Breast epithelium (tissue), 4 donors: ENCODE results near the gene HES3. TPM values are rescaled to one million over a fixed set of nuclear protein-coding genes. Genes with fewer than 3 reads are reported as not detected.

Experiments
- DNase-seq, 2 donors: peaks; one replicate each; pipeline ENCODE4 v3.0.0-alpha.2; 2019; ENCODE audit warnings: low spot score in 2 of 2
- H3K27ac ChIP-seq, 2 donors: fragments of 200-600 bp; sonication (generic) in 1 of 2; one replicate each; pipeline ENCODE4 v1.5.1; 2016 to 2019; ENCODE audit warnings: mild to moderate bottlenecking in 1 of 2
- H3K27me3 ChIP-seq, 2 donors: fragments of 200-600 bp; sonication (generic) in 1 of 2; one replicate each; pipeline versions ENCODE4 v1.5.1 to v1.6.0; 2017 to 2019; ENCODE audit warnings: control low read depth in 1 of 2, mild to moderate bottlenecking in 1 of 2
- H3K36me3 ChIP-seq: fragments of 200-600 bp; one replicate; pipeline ENCODE4 v1.5.1; 2019
- H3K4me1 ChIP-seq, 2 donors: fragments of 200-600 bp; sonication (generic); one replicate each; pipeline ENCODE4 v1.5.1; 2016 to 2019; ENCODE audit warnings: control low read depth in 1 of 2
- H3K4me3 ChIP-seq, 3 donors: fragments of 200-600 bp; sonication (generic); 1 replicate in 2 of 3; 2 replicates in 1 of 3; pipeline ENCODE4 v1.5.1; 2016 to 2019; ENCODE audit warnings: mild to moderate bottlenecking in 3 of 3, moderate library complexity in 2 of 3
- H3K9me3 ChIP-seq, 2 donors: fragments of 200-600 bp; sonication (generic) in 1 of 2; one replicate each; pipeline ENCODE4 v1.5.1; 2016 to 2019; ENCODE audit warnings: control low read depth in 1 of 2
- CTCF ChIP-seq, 3 donors: fragments of 450-650 bp; IDR thresholded peaks; one replicate each; pipeline ENCODE4 v1.5.1; 2016 to 2017; ENCODE audit warnings: antibody characterized with exemption in 3 of 3, mild to moderate bottlenecking in 3 of 3, moderate library complexity in 3 of 3
- POLR2A ChIP-seq: fragments of 450-650 bp; IDR thresholded peaks from one replicate; pipeline ENCODE4 v1.6.1; 2016; ENCODE audit warnings: antibody characterized with exemption, mild to moderate bottlenecking, moderate library complexity
- POLR2AphosphoS5 ChIP-seq, 3 donors: sonication (generic); formaldehyde crosslinking; IDR thresholded peaks; one replicate each; pipeline ENCODE4 v1.6.1; 2017; ENCODE audit warnings: antibody characterized with exemption in 3 of 3
- intact Hi-C: fragments of 100-400 bp; cut with DNase I; formaldehyde crosslinking; loops from one replicate; pipeline ENCODE4 v1.15.1; 2023; ENCODE audit warnings: low total_unique reads
- total RNA-seq, 3 donors: library from RNA; depleted of rRNA; stranded (reverse); fragments of >200 nt; gene quantifications; one replicate each; pipeline ENCODE4 v1.1.0, GENCODE V29; 2016

Gene HES3
- total RNA-seq, 3 donors from 2014 or later: not detected

GRCh38 chr1:6233376-6233775 is 10.6 kb upstream of the HES3 start:
- H3K27me3 ChIP-seq: no peaks in the 10 kb centered on the region
- DNase-seq: no peak
- H3K27ac ChIP-seq: no peak overlapping the region
- no peak overlapping the region for H3K4me3 ChIP-seq
- TF ChIP-seq CTCF (IDR thresholded peaks at IDR 0.05): no peak
- TF ChIP-seq POLR2AphosphoS5 (IDR thresholded peaks at IDR 0.05): no peak
- TF ChIP-seq POLR2A: no peak
- intact Hi-C loops: no loop called here
- no peaks in the 10 kb centered on the region for H3K36me3 ChIP-seq
- H3K4me1 ChIP-seq: peaks cover 4 to 5% of the 10 kb centered on the region in 2 donors
- H3K9me3 ChIP-seq: no peaks in the 10 kb centered on the region

DNA sequence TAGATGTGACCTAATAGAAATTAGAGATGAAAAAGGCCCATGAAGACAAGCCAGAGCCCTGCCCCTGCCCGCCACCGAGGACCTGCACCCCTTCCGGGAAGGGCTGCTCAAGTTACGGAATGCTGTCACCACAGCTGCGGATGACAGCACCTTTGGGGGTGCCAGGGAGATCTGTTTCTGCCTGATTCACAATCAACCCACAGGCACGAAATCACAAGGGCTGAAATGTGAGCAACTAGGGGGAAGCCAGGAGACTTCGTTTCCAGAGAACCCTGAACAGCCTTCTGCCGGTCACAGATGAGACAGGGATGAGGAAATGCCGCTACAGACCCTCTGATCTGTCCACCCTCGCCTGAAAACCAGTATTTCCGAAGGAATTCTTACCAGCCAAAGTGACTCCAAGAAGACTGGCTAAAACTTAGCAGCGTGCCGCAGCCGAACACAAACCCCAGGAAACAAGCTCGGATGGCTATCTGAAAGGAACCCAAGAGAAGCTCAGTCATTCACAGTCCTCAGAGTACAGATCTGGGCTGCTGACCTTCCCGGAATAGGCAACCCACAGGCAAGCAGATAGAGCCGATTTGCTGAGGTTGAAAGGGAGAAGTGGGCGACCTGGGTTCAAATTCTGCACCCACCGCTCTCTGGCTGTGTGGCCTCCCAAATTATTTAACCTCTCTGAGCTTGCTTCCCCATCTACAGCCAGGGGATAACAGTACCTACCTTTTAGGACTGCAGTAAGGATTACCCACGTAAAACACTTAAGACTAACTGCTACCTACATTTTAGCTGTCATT is 9.3 kb upstream of the HES3 start:
- H3K36me3 ChIP-seq: no peaks in the 10 kb centered on the region
- intact Hi-C loops: no loop called here
- no peaks in the 10 kb centered on the region for H3K27me3 ChIP-seq
- DNase-seq: no peak
- peak overlapping the region; percentile 64 to 88 (median 81) for H3K4me3 ChIP-seq
- TF ChIP-seq CTCF (IDR thresholded peaks at IDR 0.05) (no peak), POLR2A (no peak), POLR2AphosphoS5 (IDR thresholded peaks at IDR 0.05) (no peak)
- H3K4me1 ChIP-seq: peaks cover 4 to 5% of the 10 kb centered on the region in 2 donors
- H3K27ac ChIP-seq: no peak overlapping the region
- no peaks in the 10 kb centered on the region for H3K9me3 ChIP-seq

DNA sequence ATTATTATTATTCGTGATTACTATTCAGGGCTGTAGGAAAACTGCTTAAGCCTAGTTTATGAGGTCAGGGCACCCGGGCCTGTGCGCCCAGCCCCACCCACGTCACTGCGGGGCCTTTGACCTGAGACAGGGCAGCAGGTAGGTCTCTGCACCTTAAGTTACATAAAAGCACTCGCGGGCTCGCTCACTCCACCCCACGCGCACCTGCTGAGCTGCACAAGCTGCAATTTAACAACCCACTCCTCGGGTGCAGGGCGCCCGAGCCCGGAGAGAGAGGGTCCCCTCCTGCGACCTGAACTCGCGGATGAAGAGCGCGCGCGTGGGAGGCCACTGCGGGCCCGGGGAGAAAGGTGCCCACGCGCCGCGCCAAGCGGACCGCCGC is 8.7 kb upstream of the HES3 start:
- TF ChIP-seq POLR2AphosphoS5 (IDR thresholded peaks at IDR 0.05): no peak
- no peak for TF ChIP-seq CTCF (IDR thresholded peaks at IDR 0.05)
- no peak for TF ChIP-seq POLR2A
- Histone ChIP-seq H3K4me1 (peaks cover 4 to 5% of the 10 kb centered on the region in 2 donors), H3K4me3 (peak overlapping the region; percentile 64 to 88 (median 81)), H3K27ac (peak overlapping the region in 1 of 2 donors; percentile 60), H3K36me3 (no peaks in the 10 kb centered on the region), H3K27me3 (peaks cover 0 to 5% of the 10 kb centered on the region in 2 donors), H3K9me3 (no peaks in the 10 kb centered on the region)
- DNase-seq: no peak
- intact Hi-C loops: no loop called here

GRCh38 chr1:6237093-6237492 is 6.9 kb upstream of the HES3 start:
- H3K4me3 ChIP-seq: no peak overlapping the region
- no peaks in the 10 kb centered on the region for H3K9me3 ChIP-seq
- H3K27ac ChIP-seq: no peak overlapping the region
- TF ChIP-seq POLR2A: no peak
- no peak for TF ChIP-seq CTCF (IDR thresholded peaks at IDR 0.05)
- TF ChIP-seq POLR2AphosphoS5 (IDR thresholded peaks at IDR 0.05): no peak
- H3K4me1 ChIP-seq: peaks cover 7 to 8% of the 10 kb centered on the region in 2 donors
- no peak for DNase-seq
- H3K27me3 ChIP-seq: peaks cover 5 to 22% of the 10 kb centered on the region in 2 donors
- H3K36me3 ChIP-seq: no peaks in the 10 kb centered on the region
- intact Hi-C loops: no loop called here

GRCh38 chr1:6239213-6239752 is 4.7 kb upstream of the HES3 start:
- H3K9me3 ChIP-seq: no peaks in the 10 kb centered on the region
- TF ChIP-seq CTCF (IDR thresholded peaks at IDR 0.05) (no peak), POLR2A (no peak), POLR2AphosphoS5 (IDR thresholded peaks at IDR 0.05) (no peak)
- no peak overlapping the region for H3K4me3 ChIP-seq
- H3K27me3 ChIP-seq: peaks cover 22 to 44% of the 10 kb centered on the region in 2 donors
- H3K36me3 ChIP-seq: no peaks in the 10 kb centered on the region
- H3K4me1 ChIP-seq: peaks cover 10 to 12% of the 10 kb centered on the region in 2 donors
- H3K27ac ChIP-seq: no peak overlapping the region
- DNase-seq: no peak
- intact Hi-C loops: no loop called here
